ENCODE data around the gene HEATR5A. TPM values are rescaled to one million over a fixed set of nuclear protein-coding genes. Genes with fewer than 3 reads are reported as not detected.

Gene HEATR5A
- total and polyA plus RNA-seq, 9 of the 15 experiments (the other 6 are each of a cell fraction or from before 2014, with no cell fraction given) = 8.0 to 50.9 (median 23.0) TPM

DNA sequence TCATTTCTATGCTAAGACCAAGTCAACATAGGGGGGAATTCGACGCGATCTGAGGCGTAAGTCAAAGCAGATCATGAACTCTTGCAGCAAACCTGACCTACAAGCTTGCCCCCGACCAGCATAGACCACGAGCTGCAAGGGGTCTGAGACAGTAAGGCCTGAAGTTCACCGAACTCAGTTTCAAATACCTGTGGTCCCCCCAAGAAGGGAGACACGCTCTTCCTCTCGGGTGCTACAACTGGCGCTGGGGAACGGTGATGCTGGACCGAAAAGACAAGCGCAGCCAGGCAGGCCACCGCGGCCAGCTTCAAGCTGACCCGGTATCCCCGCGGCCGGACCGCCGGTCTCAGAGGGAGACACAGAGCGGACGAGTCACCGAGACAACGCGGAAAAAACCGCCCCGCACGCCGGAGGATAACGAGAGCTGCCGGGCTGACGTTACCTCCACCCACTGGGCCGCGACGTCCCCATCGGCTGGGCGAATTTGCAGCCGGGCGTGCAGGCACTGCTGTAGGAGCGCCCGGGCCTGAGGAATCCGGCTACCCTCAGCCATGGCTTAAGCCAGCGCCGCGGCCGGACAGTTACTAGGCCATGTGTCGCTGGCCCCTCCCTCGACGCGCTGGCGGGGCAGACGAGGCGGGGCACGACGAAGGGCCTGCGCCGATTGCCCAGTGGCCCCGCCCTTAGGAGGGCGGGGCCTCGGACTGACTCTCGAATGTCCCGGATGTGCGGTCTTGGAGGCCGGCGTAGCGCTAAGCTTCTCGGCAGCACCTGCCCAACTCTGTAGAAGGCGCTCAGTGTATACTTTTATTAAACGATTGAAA, 36.7 kb upstream of the HEATR5A start, which contains the start of gene DTD2 (continued):
- TF ChIP-seq, protein P1, sequence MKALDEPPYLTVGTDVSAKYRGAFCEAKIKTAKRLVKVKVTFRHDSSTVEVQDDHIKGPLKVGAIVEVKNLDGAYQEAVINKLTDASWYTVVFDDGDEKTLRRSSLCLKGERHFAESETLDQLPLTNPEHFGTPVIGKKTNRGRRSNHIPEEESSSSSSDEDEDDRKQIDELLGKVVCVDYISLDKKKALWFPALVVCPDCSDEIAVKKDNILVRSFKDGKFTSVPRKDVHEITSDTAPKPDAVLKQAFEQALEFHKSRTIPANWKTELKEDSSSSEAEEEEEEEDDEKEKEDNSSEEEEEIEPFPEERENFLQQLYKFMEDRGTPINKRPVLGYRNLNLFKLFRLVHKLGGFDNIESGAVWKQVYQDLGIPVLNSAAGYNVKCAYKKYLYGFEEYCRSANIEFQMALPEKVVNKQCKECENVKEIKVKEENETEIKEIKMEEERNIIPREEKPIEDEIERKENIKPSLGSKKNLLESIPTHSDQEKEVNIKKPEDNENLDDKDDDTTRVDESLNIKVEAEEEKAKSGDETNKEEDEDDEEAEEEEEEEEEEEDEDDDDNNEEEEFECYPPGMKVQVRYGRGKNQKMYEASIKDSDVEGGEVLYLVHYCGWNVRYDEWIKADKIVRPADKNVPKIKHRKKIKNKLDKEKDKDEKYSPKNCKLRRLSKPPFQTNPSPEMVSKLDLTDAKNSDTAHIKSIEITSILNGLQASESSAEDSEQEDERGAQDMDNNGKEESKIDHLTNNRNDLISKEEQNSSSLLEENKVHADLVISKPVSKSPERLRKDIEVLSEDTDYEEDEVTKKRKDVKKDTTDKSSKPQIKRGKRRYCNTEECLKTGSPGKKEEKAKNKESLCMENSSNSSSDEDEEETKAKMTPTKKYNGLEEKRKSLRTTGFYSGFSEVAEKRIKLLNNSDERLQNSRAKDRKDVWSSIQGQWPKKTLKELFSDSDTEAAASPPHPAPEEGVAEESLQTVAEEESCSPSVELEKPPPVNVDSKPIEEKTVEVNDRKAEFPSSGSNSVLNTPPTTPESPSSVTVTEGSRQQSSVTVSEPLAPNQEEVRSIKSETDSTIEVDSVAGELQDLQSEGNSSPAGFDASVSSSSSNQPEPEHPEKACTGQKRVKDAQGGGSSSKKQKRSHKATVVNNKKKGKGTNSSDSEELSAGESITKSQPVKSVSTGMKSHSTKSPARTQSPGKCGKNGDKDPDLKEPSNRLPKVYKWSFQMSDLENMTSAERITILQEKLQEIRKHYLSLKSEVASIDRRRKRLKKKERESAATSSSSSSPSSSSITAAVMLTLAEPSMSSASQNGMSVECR (CRISPR knock-in tag; IDR thresholded peaks at IDR 0.05) = peak; percentile 51; the same call in 1 of the 2 replicates
- TF ChIP-seq ZEB2 (IDR thresholded peaks at IDR 0.05) (no peak), EGR1 (conservative IDR thresholded peaks at IDR 0.05) (no peak), GTF2E2 (tag; IDR thresholded peaks at IDR 0.05) (peak; percentile 54; the same call in 1 of the 2 replicates), PHF21A (IDR thresholded peaks at IDR 0.05; ENCODE audit: borderline replicate concordance, low read depth) (no peak), JUN (IDR thresholded peaks at IDR 0.05; ENCODE audit: borderline replicate concordance, low read depth, low read length) (no peak), JUN (CRISPR knock-in tag; IDR thresholded peaks at IDR 0.05; ENCODE audit: borderline replicate concordance) (no peak), TCF7L2 (IDR thresholded peaks at IDR 0.05; ENCODE audit: low read depth, low read length) (no peak), KAT7 (CRISPR knock-in tag; IDR thresholded peaks at IDR 0.05; ENCODE audit: borderline replicate concordance) (peak; percentile 83; the same call in 1 of the 2 replicates), PURB (CRISPR knock-in tag; IDR thresholded peaks at IDR 0.05; ENCODE audit: low read depth) (no peak), CHD4 (IDR thresholded peaks at IDR 0.05; ENCODE audit: insufficient read depth, insufficient replicate concordance, low read depth, low read length, poor library complexity, severe bottlenecking) (no peak)
- TF ChIP-seq, protein P2, sequence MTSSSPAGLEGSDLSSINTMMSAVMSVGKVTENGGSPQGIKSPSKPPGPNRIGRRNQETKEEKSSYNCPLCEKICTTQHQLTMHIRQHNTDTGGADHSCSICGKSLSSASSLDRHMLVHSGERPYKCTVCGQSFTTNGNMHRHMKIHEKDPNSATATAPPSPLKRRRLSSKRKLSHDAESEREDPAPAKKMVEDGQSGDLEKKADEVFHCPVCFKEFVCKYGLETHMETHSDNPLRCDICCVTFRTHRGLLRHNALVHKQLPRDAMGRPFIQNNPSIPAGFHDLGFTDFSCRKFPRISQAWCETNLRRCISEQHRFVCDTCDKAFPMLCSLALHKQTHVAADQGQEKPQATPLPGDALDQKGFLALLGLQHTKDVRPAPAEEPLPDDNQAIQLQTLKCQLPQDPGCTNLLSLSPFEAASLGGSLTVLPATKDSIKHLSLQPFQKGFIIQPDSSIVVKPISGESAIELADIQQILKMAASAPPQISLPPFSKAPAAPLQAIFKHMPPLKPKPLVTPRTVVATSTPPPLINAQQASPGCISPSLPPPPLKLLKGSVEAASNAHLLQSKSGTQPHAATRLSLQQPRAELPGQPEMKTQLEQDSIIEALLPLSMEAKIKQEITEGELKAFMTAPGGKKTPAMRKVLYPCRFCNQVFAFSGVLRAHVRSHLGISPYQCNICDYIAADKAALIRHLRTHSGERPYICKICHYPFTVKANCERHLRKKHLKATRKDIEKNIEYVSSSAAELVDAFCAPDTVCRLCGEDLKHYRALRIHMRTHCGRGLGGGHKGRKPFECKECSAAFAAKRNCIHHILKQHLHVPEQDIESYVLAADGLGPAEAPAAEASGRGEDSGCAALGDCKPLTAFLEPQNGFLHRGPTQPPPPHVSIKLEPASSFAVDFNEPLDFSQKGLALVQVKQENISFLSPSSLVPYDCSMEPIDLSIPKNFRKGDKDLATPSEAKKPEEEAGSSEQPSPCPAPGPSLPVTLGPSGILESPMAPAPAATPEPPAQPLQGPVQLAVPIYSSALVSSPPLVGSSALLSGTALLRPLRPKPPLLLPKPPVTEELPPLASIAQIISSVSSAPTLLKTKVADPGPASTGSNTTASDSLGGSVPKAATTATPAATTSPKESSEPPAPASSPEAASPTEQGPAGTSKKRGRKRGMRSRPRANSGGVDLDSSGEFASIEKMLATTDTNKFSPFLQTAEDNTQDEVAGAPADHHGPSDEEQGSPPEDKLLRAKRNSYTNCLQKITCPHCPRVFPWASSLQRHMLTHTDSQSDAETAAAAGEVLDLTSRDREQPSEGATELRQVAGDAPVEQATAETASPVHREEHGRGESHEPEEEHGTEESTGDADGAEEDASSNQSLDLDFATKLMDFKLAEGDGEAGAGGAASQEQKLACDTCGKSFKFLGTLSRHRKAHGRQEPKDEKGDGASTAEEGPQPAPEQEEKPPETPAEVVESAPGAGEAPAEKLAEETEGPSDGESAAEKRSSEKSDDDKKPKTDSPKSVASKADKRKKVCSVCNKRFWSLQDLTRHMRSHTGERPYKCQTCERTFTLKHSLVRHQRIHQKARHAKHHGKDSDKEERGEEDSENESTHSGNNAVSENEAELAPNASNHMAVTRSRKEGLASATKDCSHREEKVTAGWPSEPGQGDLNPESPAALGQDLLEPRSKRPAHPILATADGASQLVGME (CRISPR knock-in tag; IDR thresholded peaks at IDR 0.05) = no peak
- TF ChIP-seq, protein P3, sequence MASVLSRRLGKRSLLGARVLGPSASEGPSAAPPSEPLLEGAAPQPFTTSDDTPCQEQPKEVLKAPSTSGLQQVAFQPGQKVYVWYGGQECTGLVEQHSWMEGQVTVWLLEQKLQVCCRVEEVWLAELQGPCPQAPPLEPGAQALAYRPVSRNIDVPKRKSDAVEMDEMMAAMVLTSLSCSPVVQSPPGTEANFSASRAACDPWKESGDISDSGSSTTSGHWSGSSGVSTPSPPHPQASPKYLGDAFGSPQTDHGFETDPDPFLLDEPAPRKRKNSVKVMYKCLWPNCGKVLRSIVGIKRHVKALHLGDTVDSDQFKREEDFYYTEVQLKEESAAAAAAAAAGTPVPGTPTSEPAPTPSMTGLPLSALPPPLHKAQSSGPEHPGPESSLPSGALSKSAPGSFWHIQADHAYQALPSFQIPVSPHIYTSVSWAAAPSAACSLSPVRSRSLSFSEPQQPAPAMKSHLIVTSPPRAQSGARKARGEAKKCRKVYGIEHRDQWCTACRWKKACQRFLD (CRISPR knock-in tag; IDR thresholded peaks at IDR 0.05) = no peak
